HL-60 (cell line): Measurements from ENCODE around the gene DLEC1.

Experiments
- DNase-seq, 2 experiments: peaks; one replicate each; pipeline ENCODE4 v3.0.0-alpha.2; 2010 to 2020; ENCODE audit warnings: low read depth in 1 of 2, low spot score in 1 of 2
- H3K27ac ChIP-seq: fragments of 250-450 bp; sonication (Bioruptor Pico); replicated peaks from 2 replicates; pipeline ENCODE4 v1.5.1; 2020; ENCODE audit warnings: mild to moderate bottlenecking, moderate library complexity
- H3K27me3 ChIP-seq: fragments of 250-450 bp; sonication (Bioruptor Pico); 2 replicates; pipeline ENCODE4 v1.5.1; 2021; ENCODE audit warnings: mild to moderate bottlenecking, moderate library complexity; ENCODE audit not compliant: insufficient read depth, poor library complexity, severe bottlenecking
- H3K4me3 ChIP-seq: replicated peaks from 2 replicates; pipeline ENCODE4 v1.5.1; 2011; ENCODE audit warnings: mild to moderate bottlenecking, control low read depth, low read length; ENCODE audit not compliant: insufficient read depth
- CTCF ChIP-seq: IDR thresholded peaks from one replicate; pipeline ENCODE4 v1.5.1; 2011; ENCODE audit warnings: low read length, control low read depth, inconsistent platforms; ENCODE audit not compliant: insufficient read depth
- GABPA ChIP-seq: IDR thresholded peaks from 2 replicates; pipeline ENCODE4 v1.6.1; 2012; ENCODE audit warnings: low read depth
- POLR2AphosphoS5 ChIP-seq: IDR thresholded peaks from 2 replicates; pipeline ENCODE4 v1.6.1; 2012; ENCODE audit warnings: low read depth
- SPI1 ChIP-seq: IDR thresholded peaks from 2 replicates; pipeline ENCODE4 v1.6.1; 2012; ENCODE audit warnings: low read depth, mild to moderate bottlenecking, borderline replicate concordance
- TF ChIP-seq, protein P1 (sequence below): IDR thresholded peaks from 2 replicates; pipeline ENCODE4 v1.6.1; 2012; ENCODE audit warnings: low read depth; ENCODE audit not compliant: insufficient replicate concordance

The DLEC1 gene

DNA sequence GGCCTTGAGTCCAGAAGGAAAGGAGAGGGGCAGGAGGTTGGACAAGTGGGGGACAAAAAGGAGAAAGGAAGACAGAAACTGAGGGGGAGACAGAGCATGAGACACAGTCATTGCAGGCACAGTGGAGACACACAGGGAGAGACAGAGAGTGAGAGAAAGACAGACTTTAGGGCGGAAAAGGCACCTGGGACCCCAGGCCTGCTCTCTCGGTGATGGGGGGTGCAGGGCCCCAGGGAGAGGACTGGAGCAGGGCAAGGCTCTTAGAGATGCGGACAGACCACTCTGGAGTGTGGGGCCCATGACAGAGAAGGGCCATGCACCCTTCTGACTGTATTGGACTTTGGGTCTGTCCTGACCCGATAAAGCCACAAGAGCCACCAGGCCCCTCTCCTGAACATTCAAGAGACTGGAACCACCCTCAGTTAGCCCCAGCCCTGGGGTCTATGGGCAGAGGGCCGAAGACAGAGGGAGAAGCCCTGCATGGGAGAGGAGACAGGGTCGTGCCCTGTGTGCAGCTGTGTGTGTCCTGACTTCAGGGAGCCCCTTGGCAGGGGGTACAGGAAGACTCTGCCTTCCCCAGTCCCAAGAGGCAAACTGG is 22.1 kb upstream of the DLEC1 start:
- TF ChIP-seq CTCF, result no peak
- TF ChIP-seq, protein P1, sequence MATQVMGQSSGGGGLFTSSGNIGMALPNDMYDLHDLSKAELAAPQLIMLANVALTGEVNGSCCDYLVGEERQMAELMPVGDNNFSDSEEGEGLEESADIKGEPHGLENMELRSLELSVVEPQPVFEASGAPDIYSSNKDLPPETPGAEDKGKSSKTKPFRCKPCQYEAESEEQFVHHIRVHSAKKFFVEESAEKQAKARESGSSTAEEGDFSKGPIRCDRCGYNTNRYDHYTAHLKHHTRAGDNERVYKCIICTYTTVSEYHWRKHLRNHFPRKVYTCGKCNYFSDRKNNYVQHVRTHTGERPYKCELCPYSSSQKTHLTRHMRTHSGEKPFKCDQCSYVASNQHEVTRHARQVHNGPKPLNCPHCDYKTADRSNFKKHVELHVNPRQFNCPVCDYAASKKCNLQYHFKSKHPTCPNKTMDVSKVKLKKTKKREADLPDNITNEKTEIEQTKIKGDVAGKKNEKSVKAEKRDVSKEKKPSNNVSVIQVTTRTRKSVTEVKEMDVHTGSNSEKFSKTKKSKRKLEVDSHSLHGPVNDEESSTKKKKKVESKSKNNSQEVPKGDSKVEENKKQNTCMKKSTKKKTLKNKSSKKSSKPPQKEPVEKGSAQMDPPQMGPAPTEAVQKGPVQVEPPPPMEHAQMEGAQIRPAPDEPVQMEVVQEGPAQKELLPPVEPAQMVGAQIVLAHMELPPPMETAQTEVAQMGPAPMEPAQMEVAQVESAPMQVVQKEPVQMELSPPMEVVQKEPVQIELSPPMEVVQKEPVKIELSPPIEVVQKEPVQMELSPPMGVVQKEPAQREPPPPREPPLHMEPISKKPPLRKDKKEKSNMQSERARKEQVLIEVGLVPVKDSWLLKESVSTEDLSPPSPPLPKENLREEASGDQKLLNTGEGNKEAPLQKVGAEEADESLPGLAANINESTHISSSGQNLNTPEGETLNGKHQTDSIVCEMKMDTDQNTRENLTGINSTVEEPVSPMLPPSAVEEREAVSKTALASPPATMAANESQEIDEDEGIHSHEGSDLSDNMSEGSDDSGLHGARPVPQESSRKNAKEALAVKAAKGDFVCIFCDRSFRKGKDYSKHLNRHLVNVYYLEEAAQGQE, result no peak
- no peak for TF ChIP-seq GABPA
- no peak for TF ChIP-seq SPI1
- no peak for TF ChIP-seq POLR2AphosphoS5
- no peak for DNase-seq
- no peak overlapping the region for H3K27ac ChIP-seq

DNA sequence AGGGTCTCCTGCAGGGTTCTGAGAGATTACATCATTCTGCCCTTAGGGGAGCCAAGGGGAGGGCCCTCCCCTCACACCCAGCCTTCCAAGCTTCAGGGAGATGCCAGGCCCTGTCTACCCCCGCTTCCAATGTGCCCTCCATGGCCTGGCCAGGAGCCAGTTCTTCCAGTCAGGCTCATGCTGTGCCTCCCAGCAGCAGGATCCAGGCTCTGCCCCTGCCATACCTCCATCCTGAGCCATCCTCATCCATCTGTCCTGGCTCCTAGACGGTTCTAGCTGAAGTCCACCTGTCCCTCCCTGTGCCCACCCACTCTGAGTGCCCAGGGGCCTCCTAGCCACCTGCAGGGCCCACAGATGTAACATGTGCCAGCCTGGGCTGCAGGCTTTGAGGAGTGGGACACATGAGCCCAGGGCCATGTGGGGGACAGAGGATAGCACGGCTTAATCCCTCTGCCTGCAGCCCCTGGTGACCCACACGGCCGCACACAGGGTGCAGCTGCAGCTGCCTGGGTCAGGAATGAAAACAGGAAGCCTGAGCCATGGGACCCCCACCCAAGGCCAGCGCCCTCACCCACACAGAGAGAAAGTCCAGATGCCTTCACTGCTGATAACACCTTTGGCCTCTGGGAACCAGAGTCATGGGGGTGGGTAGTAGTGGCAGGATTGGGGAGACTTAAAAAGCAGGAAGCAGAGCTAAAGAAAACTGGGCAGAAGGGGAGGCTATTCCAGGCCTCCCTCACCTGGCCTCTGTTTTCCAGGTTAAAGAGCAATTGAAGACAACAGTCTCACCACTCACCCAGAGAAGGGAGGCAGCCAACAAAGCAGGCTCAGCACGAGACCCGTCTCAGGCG is 21.3 kb upstream of the DLEC1 start:
- no peak for DNase-seq
- TF ChIP-seq POLR2AphosphoS5 (no peak), SPI1 (no peak)
- Histone ChIP-seq H3K27me3 (no peaks in the 10 kb centered on the region), H3K27ac (no peak overlapping the region), H3K4me3 (no peak overlapping the region)

More for the DNA sequence above, 22.1 kb upstream of the DLEC1 start:
- no peaks in the 10 kb centered on the region for H3K27me3 ChIP-seq
- no peak overlapping the region for H3K4me3 ChIP-seq

DNA sequence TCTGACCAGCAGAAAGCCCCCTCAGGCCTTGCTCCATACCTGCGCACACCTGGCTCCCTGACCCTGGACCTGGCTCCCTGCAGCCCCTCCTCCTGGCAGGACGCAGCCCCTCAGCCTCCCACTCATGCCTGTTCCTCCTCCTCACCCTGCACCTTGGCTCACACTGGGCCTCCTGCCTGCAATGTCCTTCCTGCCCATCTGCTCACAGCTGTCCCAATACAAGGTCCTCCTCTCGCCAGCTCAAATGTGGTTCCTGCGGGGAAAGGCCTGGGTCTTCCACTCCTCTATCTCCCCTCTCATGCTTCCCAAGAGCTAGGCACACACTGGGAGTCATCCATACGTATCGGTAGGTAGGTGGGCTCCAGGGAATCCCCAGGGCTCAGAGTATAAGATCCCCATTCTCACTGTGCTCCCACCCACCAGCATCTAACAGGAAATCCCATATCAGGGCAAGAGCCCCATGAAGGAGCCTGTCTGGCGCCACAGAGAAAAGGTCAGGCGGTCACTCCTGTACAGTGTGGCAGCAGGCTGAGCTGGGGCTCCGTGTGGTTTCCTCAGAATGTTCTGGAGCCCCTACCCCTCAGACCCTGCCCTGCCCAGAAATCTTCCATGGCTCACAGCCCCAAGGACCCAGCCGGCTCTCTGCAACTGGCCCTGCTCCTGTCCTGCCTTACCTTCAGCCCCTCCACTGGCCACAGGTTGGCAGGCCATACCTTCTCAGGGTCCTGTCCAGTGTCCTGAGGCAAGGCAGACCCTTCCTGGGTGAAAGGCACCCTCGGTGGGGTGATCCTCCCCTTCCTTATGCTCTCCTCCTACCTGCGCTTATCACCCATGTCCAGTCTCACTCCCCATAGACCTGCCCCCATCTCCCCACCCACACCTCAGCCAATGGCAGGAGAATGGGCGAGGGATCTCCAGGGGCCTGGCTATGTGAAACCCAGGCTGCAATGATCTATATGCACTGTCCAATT is 20.4 kb upstream of the DLEC1 start:
- H3K27ac ChIP-seq, result no peak overlapping the region
- TF ChIP-seq POLR2AphosphoS5, result no peak
- no peak for TF ChIP-seq CTCF
- no peak for DNase-seq
- no peak overlapping the region for H3K4me3 ChIP-seq
- no peaks in the 10 kb centered on the region for H3K27me3 ChIP-seq

GRCh38 chr3:38019658-38020341 is 19.2 kb upstream of the DLEC1 start:
- no peak for DNase-seq
- H3K27ac ChIP-seq, result no peak overlapping the region
- TF ChIP-seq POLR2AphosphoS5 (no peak), GABPA (no peak), SPI1 (no peak), CTCF (no peak)
- TF ChIP-seq, protein P1, result no peak
- H3K27me3 ChIP-seq, result no peaks in the 10 kb centered on the region
- H3K4me3 ChIP-seq, result no peak overlapping the region
